Transverse colon (tissue), 3 donors: ENCODE data around the gene TRPM2.

ENCODE experiments used
- POLR2A ChIP-seq: fragments of 450-650 bp; IDR thresholded peaks from one replicate; pipeline ENCODE4 v1.6.1; 2016; ENCODE audit warnings: antibody characterized with exemption, mild to moderate bottlenecking, moderate library complexity
- TF ChIP-seq, protein P1 (sequence below), 5 experiments: fragments of 200-600 bp in 3 of 5; fragments of 450-650 bp in 2 of 5; sonication (generic) in 3 of 5; IDR thresholded peaks; 1 replicate in 2 of 5; 2 replicates in 3 of 5; pipeline ENCODE4 v1.5.1; 2016 to 2017; ENCODE audit warnings: antibody characterized with exemption in 5 of 5, inconsistent platforms in 3 of 5, mild to moderate bottlenecking in 2 of 5, moderate library complexity in 1 of 5

DNA sequence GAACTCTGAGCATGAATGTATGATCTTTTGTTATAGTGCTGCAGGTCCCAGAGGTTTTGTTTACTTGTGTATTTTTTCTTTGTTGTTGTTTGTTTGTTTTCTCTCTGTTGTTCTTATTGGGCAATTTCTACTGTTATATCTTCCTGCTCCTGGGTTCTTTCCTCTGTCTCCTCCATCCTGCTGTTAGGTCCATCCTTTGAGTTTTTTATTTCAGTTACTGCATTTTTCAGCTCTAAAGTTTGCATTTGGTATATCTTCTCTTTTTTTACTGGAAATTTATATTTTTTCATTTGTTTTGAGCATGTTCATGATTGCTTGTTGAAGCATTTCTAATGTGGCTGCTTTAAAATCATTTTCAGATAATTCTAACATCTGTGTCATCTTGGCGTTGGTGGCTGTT, 9.9 kb downstream of the TRPM2 start:
- TF ChIP-seq, protein P1, sequence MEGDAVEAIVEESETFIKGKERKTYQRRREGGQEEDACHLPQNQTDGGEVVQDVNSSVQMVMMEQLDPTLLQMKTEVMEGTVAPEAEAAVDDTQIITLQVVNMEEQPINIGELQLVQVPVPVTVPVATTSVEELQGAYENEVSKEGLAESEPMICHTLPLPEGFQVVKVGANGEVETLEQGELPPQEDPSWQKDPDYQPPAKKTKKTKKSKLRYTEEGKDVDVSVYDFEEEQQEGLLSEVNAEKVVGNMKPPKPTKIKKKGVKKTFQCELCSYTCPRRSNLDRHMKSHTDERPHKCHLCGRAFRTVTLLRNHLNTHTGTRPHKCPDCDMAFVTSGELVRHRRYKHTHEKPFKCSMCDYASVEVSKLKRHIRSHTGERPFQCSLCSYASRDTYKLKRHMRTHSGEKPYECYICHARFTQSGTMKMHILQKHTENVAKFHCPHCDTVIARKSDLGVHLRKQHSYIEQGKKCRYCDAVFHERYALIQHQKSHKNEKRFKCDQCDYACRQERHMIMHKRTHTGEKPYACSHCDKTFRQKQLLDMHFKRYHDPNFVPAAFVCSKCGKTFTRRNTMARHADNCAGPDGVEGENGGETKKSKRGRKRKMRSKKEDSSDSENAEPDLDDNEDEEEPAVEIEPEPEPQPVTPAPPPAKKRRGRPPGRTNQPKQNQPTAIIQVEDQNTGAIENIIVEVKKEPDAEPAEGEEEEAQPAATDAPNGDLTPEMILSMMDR (IDR thresholded peaks at IDR 0.05) = no peak
- TF ChIP-seq POLR2A = no peak
